OCI-LY7 (cell line): ENCODE results near the gene KDM8.

Source experiments
- CTCF ChIP-seq: fragments of 200-600 bp; sonication (generic); conservative IDR thresholded peaks from 2 replicates; pipeline ENCODE4 v1.5.1; 2014; ENCODE audit warnings: mild to moderate bottlenecking, antibody characterized with exemption, low read length, moderate library complexity, mixed read lengths
- EZH2phosphoT487 ChIP-seq: fragments of 200-600 bp; sonication (generic); IDR thresholded peaks from 2 replicates; pipeline ENCODE4 v1.6.1; 2018; ENCODE audit warnings: low read depth, borderline replicate concordance, mild to moderate bottlenecking, mixed run types, antibody characterized with exemption, low read length, moderate library complexity, mixed read lengths

DNA sequence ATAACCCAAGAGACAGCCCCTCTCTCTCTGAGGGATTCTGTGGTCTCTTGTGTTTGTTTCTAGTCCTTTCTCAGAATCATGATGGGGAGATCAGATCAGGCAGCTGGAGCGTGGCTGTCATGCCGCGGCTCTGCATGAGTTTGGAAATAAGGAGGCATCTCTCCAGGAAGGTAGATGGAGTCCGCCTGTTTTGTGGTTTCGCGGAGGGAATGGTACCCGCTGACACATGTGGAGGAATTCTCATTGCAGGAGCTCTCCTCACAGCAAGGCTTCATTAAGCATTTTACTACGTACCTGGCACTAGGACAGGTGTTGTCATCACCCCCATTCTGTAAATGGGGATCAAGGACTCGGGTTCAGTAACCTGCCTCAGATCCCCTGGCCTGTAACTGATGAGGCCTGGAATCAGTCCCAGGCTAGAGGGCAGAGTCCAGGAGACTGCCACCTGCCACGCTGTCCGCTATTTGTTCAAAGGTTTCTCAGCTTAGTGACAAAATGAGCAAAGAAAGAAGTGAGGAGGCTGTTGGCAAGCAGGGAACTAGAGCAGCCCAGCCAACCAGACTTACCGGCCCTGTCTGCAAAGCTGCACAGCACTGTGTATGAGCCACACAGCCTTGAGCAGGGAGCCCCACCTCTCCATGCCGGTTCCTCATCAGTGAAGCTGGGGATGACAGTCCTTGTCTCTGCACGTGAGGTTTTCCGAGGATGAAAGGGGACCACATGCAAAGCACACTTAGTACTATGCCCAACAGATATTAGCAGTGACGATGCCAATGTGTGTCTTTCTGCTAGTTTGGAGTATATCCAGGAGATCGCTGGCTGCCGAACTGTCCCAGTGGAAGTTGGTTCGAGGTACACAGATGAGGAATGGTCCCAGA, 11.0 kb downstream of the KDM8 start:
- TF ChIP-seq CTCF: no peak
- TF ChIP-seq EZH2phosphoT487: no peak
